Lower leg skin (tissue), 3 donors: Measurements from ENCODE around the gene PPAT.

Experiments
- POLR2A ChIP-seq, 2 donors: fragments of 450-650 bp; IDR thresholded peaks; one replicate each; pipeline ENCODE4 v1.6.1; 2016 to 2017; ENCODE audit warnings: antibody characterized with exemption in 2 of 2, mild to moderate bottlenecking in 1 of 2, moderate library complexity in 1 of 2
- TF ChIP-seq, protein P1 (sequence below), 3 donors: fragments of 450-650 bp; IDR thresholded peaks; one replicate each; pipeline ENCODE4 v1.5.1; 2016; ENCODE audit warnings: antibody characterized with exemption in 3 of 3, mild to moderate bottlenecking in 3 of 3, moderate library complexity in 2 of 3

DNA sequence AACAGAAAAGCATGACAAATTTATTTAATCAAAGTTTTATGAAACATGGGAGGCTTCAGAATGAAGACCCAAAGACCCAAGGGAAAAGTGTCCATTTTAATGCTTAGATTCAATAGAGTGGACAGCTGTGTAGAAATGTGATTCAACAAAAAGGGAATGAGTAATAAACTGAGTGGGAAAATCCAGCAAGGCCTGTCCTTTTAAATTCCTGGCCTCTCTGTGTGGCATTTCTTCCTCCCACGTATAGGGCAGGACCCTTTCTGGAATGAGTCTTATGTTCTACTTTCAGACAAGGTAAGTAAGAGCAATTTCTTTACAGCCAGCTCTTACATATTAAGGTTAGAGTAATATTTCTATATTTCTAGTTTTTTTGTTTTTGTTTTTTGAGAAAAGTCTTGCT lies 62.6 kb downstream of the PPAT start:
- TF ChIP-seq, protein P1, sequence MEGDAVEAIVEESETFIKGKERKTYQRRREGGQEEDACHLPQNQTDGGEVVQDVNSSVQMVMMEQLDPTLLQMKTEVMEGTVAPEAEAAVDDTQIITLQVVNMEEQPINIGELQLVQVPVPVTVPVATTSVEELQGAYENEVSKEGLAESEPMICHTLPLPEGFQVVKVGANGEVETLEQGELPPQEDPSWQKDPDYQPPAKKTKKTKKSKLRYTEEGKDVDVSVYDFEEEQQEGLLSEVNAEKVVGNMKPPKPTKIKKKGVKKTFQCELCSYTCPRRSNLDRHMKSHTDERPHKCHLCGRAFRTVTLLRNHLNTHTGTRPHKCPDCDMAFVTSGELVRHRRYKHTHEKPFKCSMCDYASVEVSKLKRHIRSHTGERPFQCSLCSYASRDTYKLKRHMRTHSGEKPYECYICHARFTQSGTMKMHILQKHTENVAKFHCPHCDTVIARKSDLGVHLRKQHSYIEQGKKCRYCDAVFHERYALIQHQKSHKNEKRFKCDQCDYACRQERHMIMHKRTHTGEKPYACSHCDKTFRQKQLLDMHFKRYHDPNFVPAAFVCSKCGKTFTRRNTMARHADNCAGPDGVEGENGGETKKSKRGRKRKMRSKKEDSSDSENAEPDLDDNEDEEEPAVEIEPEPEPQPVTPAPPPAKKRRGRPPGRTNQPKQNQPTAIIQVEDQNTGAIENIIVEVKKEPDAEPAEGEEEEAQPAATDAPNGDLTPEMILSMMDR (IDR thresholded peaks at IDR 0.05), result no peak
- no peak for TF ChIP-seq POLR2A (IDR thresholded peaks at IDR 0.05)
